ENCODE data around the gene HELB.

HELB gene

GRCh38 chr12:66279123-66279712 lies 23.1 kb upstream of the HELB start:
- peak; percentile 44 for DNase-seq
- Histone ChIP-seq H2BK120ac (ENCODE audit: low read depth, low read length) (no peak overlapping the region), H2BK5ac (ENCODE audit: low read length) (no peak overlapping the region), H4K8ac (ENCODE audit: low read depth, low read length) (no peak overlapping the region), H3K27ac (ENCODE audit: low read depth, low read length) (no peak overlapping the region), H3K4me1 (ENCODE audit: control insufficient read depth, low read depth, low read length) (no peaks in the 10 kb centered on the region), H2BK15ac (replicated peaks; ENCODE audit: low read depth) (no peak overlapping the region), H3K79me2 (ENCODE audit: control insufficient read depth, insufficient read depth, low read length) (no peaks in the 10 kb centered on the region), H3K4me2 (ENCODE audit: low read length) (no peak overlapping the region), H3K4ac (ENCODE audit: low read depth, low read length) (no peak overlapping the region), H3K56ac (ENCODE audit: low read length) (no peak overlapping the region), H3K9ac (ENCODE audit: low read length) (no peak overlapping the region), H3K4me3 (ENCODE audit: low read length) (no peak overlapping the region), H3K27me3 (ENCODE audit: insufficient read depth, low read length, poor library complexity) (no peaks in the 10 kb centered on the region), H3K36me3 (ENCODE audit: control insufficient read depth, insufficient read depth, low read length) (no peaks in the 10 kb centered on the region), H3K23ac (ENCODE audit: low read length) (no peak overlapping the region), H2AK5ac (ENCODE audit: low read length) (no peak overlapping the region), H4K5ac (ENCODE audit: low read length) (no peak overlapping the region), H3K79me1 (ENCODE audit: low read length) (no peaks in the 10 kb centered on the region), H3K18ac (ENCODE audit: low read length) (no peak overlapping the region)
- WGBS (ENCODE audit: extremely low coverage, insufficient coverage, low lambda C conversion rate), result no CpG with 5 or more reads among the region's 3 CpGs

- Histone ChIP-seq H3K27me3 (ENCODE audit: insufficient read depth, low read length, poor library complexity) (no peaks in the 10 kb centered on the region), H3K4me1 (ENCODE audit: control insufficient read depth, low read depth, low read length) (no peaks in the 10 kb centered on the region), H2AK5ac (ENCODE audit: low read length) (no peak overlapping the region), H3K56ac (ENCODE audit: low read length) (no peak overlapping the region), H3K4me2 (ENCODE audit: low read length) (no peak overlapping the region), H4K8ac (ENCODE audit: low read depth, low read length) (no peak overlapping the region), H4K5ac (ENCODE audit: low read length) (no peak overlapping the region), H3K4me3 (ENCODE audit: low read length) (no peak overlapping the region), H3K23ac (ENCODE audit: low read length) (no peak overlapping the region), H3K27ac (ENCODE audit: low read depth, low read length) (no peak overlapping the region), H3K79me1 (ENCODE audit: low read length) (no peaks in the 10 kb centered on the region), H3K9ac (ENCODE audit: low read length) (no peak overlapping the region), H2BK15ac (replicated peaks; ENCODE audit: low read depth) (no peak overlapping the region), H3K18ac (ENCODE audit: low read length) (no peak overlapping the region), H3K4ac (ENCODE audit: low read depth, low read length) (no peak overlapping the region), H2BK120ac (ENCODE audit: low read depth, low read length) (no peak overlapping the region), H3K79me2 (ENCODE audit: control insufficient read depth, insufficient read depth, low read length) (no peaks in the 10 kb centered on the region), H3K36me3 (ENCODE audit: control insufficient read depth, insufficient read depth, low read length) (no peaks in the 10 kb centered on the region), H2BK5ac (ENCODE audit: low read length) (no peak overlapping the region)
- no CpG with 5 or more reads among the region's 1 CpG for WGBS (ENCODE audit: extremely low coverage, insufficient coverage, low lambda C conversion rate)
- no peak for DNase-seq
These were observed 21.7 kb upstream of the HELB start for GRCh38 chr12:66280561-66280960.

- Histone ChIP-seq H3K23ac (ENCODE audit: low read length) (no peak overlapping the region), H2BK5ac (ENCODE audit: low read length) (no peak overlapping the region), H3K9ac (ENCODE audit: low read length) (no peak overlapping the region), H3K4me1 (ENCODE audit: control insufficient read depth, low read depth, low read length) (no peaks in the 10 kb centered on the region), H3K79me1 (ENCODE audit: low read length) (no peaks in the 10 kb centered on the region), H3K4me2 (ENCODE audit: low read length) (no peak overlapping the region), H3K4me3 (ENCODE audit: low read length) (no peak overlapping the region), H2AK5ac (ENCODE audit: low read length) (no peak overlapping the region), H3K18ac (ENCODE audit: low read length) (no peak overlapping the region), H2BK120ac (ENCODE audit: low read depth, low read length) (no peak overlapping the region), H3K79me2 (ENCODE audit: control insufficient read depth, insufficient read depth, low read length) (no peaks in the 10 kb centered on the region), H2BK15ac (replicated peaks; ENCODE audit: low read depth) (no peak overlapping the region), H3K56ac (ENCODE audit: low read length) (no peak overlapping the region), H3K4ac (ENCODE audit: low read depth, low read length) (no peak overlapping the region), H4K5ac (ENCODE audit: low read length) (no peak overlapping the region), H3K27ac (ENCODE audit: low read depth, low read length) (no peak overlapping the region), H3K36me3 (ENCODE audit: control insufficient read depth, insufficient read depth, low read length) (no peaks in the 10 kb centered on the region), H4K8ac (ENCODE audit: low read depth, low read length) (no peak overlapping the region), H3K27me3 (ENCODE audit: insufficient read depth, low read length, poor library complexity) (no peaks in the 10 kb centered on the region)
- DNase-seq, result no peak
- no CpG with 5 or more reads among the region's 3 CpGs for WGBS (ENCODE audit: extremely low coverage, insufficient coverage, low lambda C conversion rate)
These were observed 20.0 kb upstream of the HELB start for GRCh38 chr12:66282244-66282643.

- H2AK5ac ChIP-seq (ENCODE audit: low read length), result no peak overlapping the region
- H3K56ac ChIP-seq (ENCODE audit: low read length), result no peak overlapping the region
- H3K36me3 ChIP-seq (ENCODE audit: control insufficient read depth, insufficient read depth, low read length), result no peaks in the 10 kb centered on the region
- no peak overlapping the region for H3K9ac ChIP-seq (ENCODE audit: low read length)
- H3K4me1 ChIP-seq (ENCODE audit: control insufficient read depth, low read depth, low read length), result no peaks in the 10 kb centered on the region
- H3K23ac ChIP-seq (ENCODE audit: low read length), result no peak overlapping the region
- no peak overlapping the region for H2BK120ac ChIP-seq (ENCODE audit: low read depth, low read length)
- H4K8ac ChIP-seq (ENCODE audit: low read depth, low read length), result no peak overlapping the region
- H4K5ac ChIP-seq (ENCODE audit: low read length), result no peak overlapping the region
- WGBS (ENCODE audit: extremely low coverage, insufficient coverage, low lambda C conversion rate), result no CpG with 5 or more reads among the region's 3 CpGs
- H3K4ac ChIP-seq (ENCODE audit: low read depth, low read length), result no peak overlapping the region
- H3K79me1 ChIP-seq (ENCODE audit: low read length), result no peaks in the 10 kb centered on the region
- no peak overlapping the region for H3K18ac ChIP-seq (ENCODE audit: low read length)
- H3K79me2 ChIP-seq (ENCODE audit: control insufficient read depth, insufficient read depth, low read length), result no peaks in the 10 kb centered on the region
- no peak overlapping the region for H3K4me2 ChIP-seq (ENCODE audit: low read length)
- no peak for DNase-seq
- H2BK15ac ChIP-seq (replicated peaks; ENCODE audit: low read depth), result no peak overlapping the region
- H3K27me3 ChIP-seq (ENCODE audit: insufficient read depth, low read length, poor library complexity), result no peaks in the 10 kb centered on the region
- H2BK5ac ChIP-seq (ENCODE audit: low read length), result no peak overlapping the region
- H3K27ac ChIP-seq (ENCODE audit: low read depth, low read length), result no peak overlapping the region
- no peak overlapping the region for H3K4me3 ChIP-seq (ENCODE audit: low read length)
These were observed 15.0 kb upstream of the HELB start for GRCh38 chr12:66287275-66287674.

GRCh38 chr12:66288121-66288520 lies 14.2 kb upstream of the HELB start:
- H3K27ac ChIP-seq (ENCODE audit: low read depth, low read length), result no peak overlapping the region
- no peak overlapping the region for H3K23ac ChIP-seq (ENCODE audit: low read length)
- no peaks in the 10 kb centered on the region for H3K4me1 ChIP-seq (ENCODE audit: control insufficient read depth, low read depth, low read length)
- no peak overlapping the region for H2BK120ac ChIP-seq (ENCODE audit: low read depth, low read length)
- no peak overlapping the region for H4K5ac ChIP-seq (ENCODE audit: low read length)
- H3K18ac ChIP-seq (ENCODE audit: low read length), result no peak overlapping the region
- H3K4me2 ChIP-seq (ENCODE audit: low read length), result no peak overlapping the region
- no peak overlapping the region for H4K8ac ChIP-seq (ENCODE audit: low read depth, low read length)
- WGBS (ENCODE audit: extremely low coverage, insufficient coverage, low lambda C conversion rate), result no CpG with 5 or more reads among the region's 5 CpGs
- no peak overlapping the region for H3K9ac ChIP-seq (ENCODE audit: low read length)
- no peak overlapping the region for H3K4ac ChIP-seq (ENCODE audit: low read depth, low read length)
- H3K27me3 ChIP-seq (ENCODE audit: insufficient read depth, low read length, poor library complexity), result no peaks in the 10 kb centered on the region
- DNase-seq, result no peak
- H3K36me3 ChIP-seq (ENCODE audit: control insufficient read depth, insufficient read depth, low read length), result no peaks in the 10 kb centered on the region
- no peak overlapping the region for H3K56ac ChIP-seq (ENCODE audit: low read length)
- no peak overlapping the region for H2BK5ac ChIP-seq (ENCODE audit: low read length)
- H2BK15ac ChIP-seq (replicated peaks; ENCODE audit: low read depth), result no peak overlapping the region
- no peaks in the 10 kb centered on the region for H3K79me2 ChIP-seq (ENCODE audit: control insufficient read depth, insufficient read depth, low read length)
- no peak overlapping the region for H2AK5ac ChIP-seq (ENCODE audit: low read length)
- no peaks in the 10 kb centered on the region for H3K79me1 ChIP-seq (ENCODE audit: low read length)
- H3K4me3 ChIP-seq (ENCODE audit: low read length), result no peak overlapping the region

- Histone ChIP-seq H3K4me1 (ENCODE audit: control insufficient read depth, low read depth, low read length) (no peaks in the 10 kb centered on the region), H4K8ac (ENCODE audit: low read depth, low read length) (no peak overlapping the region), H3K36me3 (ENCODE audit: control insufficient read depth, insufficient read depth, low read length) (no peaks in the 10 kb centered on the region), H3K9ac (ENCODE audit: low read length) (no peak overlapping the region), H3K23ac (ENCODE audit: low read length) (no peak overlapping the region), H3K79me2 (ENCODE audit: control insufficient read depth, insufficient read depth, low read length) (no peaks in the 10 kb centered on the region), H2BK5ac (ENCODE audit: low read length) (no peak overlapping the region), H2BK120ac (ENCODE audit: low read depth, low read length) (no peak overlapping the region), H3K56ac (ENCODE audit: low read length) (no peak overlapping the region), H2AK5ac (ENCODE audit: low read length) (no peak overlapping the region), H4K5ac (ENCODE audit: low read length) (no peak overlapping the region), H3K79me1 (ENCODE audit: low read length) (no peaks in the 10 kb centered on the region), H3K27ac (ENCODE audit: low read depth, low read length) (no peak overlapping the region), H3K27me3 (ENCODE audit: insufficient read depth, low read length, poor library complexity) (no peaks in the 10 kb centered on the region), H3K4me2 (ENCODE audit: low read length) (no peak overlapping the region), H3K18ac (ENCODE audit: low read length) (no peak overlapping the region), H2BK15ac (replicated peaks; ENCODE audit: low read depth) (no peak overlapping the region), H3K4me3 (ENCODE audit: low read length) (no peak overlapping the region), H3K4ac (ENCODE audit: low read depth, low read length) (no peak overlapping the region)
- WGBS (ENCODE audit: extremely low coverage, insufficient coverage, low lambda C conversion rate), result no CpG with 5 or more reads among the region's 2 CpGs
- DNase-seq, result no peak
These were observed 12.8 kb upstream of the HELB start for GRCh38 chr12:66289485-66289884.
